ENCODE results near the gene PRSS21.

The PRSS21 gene

GRCh38 chr16:2833776-2834175 is 16.7 kb downstream of the PRSS21 start:
- Histone ChIP-seq H3K36me3 (ENCODE audit: control insufficient read depth, low read length) (no peaks in the 10 kb centered on the region), H3K9me2 (replicated peaks; ENCODE audit: control insufficient read depth, low read length) (no peaks in the 10 kb centered on the region), H3K4me3 (ENCODE audit: low read length) (no peak overlapping the region), H3K27me3 (ENCODE audit: control insufficient read depth, low read length) (no peaks in the 10 kb centered on the region), H3F3A (ENCODE audit: control insufficient read depth, insufficient read depth) (no peaks in the 10 kb centered on the region), H3K4me1 (ENCODE audit: control insufficient read depth, low read length) (no peaks in the 10 kb centered on the region), H4K20me1 (ENCODE audit: control insufficient read depth, insufficient read depth, low read depth, low read length) (no peaks in the 10 kb centered on the region), H3K4me2 (ENCODE audit: low read length) (no peak overlapping the region), H3K79me2 (ENCODE audit: control insufficient read depth, low read length) (no peaks in the 10 kb centered on the region), H3K27ac (ENCODE audit: low read depth, low read length) (no peak overlapping the region), H3K9me3 (ENCODE audit: control insufficient read depth, insufficient read depth, low read length) (no peaks in the 10 kb centered on the region)
- TF ChIP-seq, protein P1, sequence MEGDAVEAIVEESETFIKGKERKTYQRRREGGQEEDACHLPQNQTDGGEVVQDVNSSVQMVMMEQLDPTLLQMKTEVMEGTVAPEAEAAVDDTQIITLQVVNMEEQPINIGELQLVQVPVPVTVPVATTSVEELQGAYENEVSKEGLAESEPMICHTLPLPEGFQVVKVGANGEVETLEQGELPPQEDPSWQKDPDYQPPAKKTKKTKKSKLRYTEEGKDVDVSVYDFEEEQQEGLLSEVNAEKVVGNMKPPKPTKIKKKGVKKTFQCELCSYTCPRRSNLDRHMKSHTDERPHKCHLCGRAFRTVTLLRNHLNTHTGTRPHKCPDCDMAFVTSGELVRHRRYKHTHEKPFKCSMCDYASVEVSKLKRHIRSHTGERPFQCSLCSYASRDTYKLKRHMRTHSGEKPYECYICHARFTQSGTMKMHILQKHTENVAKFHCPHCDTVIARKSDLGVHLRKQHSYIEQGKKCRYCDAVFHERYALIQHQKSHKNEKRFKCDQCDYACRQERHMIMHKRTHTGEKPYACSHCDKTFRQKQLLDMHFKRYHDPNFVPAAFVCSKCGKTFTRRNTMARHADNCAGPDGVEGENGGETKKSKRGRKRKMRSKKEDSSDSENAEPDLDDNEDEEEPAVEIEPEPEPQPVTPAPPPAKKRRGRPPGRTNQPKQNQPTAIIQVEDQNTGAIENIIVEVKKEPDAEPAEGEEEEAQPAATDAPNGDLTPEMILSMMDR (IDR thresholded peaks at IDR 0.05; ENCODE audit: low read depth, low read length, poor library complexity, severe bottlenecking): no peak
- TF ChIP-seq EZH2phosphoT487 (IDR thresholded peaks at IDR 0.05; ENCODE audit: borderline replicate concordance, low read length): no peak

DNA sequence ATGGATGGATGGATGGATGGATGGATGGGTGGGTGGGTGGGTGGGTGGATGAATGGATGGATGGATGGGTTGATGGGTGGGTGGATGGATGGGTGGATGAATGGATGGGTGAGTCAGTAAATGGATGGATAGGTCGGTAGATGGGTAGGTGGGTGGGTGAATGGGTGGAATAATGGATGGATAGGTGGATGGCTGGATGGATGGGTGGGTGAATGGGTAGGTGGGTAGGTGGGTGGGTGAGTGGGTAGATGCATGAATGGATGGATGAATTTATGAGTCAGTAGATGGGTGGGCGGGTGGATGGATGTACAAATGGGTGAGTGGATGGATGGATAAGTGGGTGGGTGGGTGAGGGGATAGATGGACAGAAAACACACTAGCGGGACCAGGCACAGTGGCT is 17.9 kb downstream of the PRSS21 start:
- H3K4me3 ChIP-seq (ENCODE audit: low read length): no peak overlapping the region
- no peaks in the 10 kb centered on the region for H3K36me3 ChIP-seq (ENCODE audit: control insufficient read depth, low read length)
- TF ChIP-seq, protein P1 (IDR thresholded peaks at IDR 0.05; ENCODE audit: low read depth, low read length, poor library complexity, severe bottlenecking): no peak
- TF ChIP-seq EZH2phosphoT487 (IDR thresholded peaks at IDR 0.05; ENCODE audit: borderline replicate concordance, low read length): no peak
- no peaks in the 10 kb centered on the region for H3K9me2 ChIP-seq (replicated peaks; ENCODE audit: control insufficient read depth, low read length)
- H3K79me2 ChIP-seq (ENCODE audit: control insufficient read depth, low read length): no peaks in the 10 kb centered on the region
- no peaks in the 10 kb centered on the region for H3K4me1 ChIP-seq (ENCODE audit: control insufficient read depth, low read length)
- H3K27ac ChIP-seq (ENCODE audit: low read depth, low read length): no peak overlapping the region
- H3K4me2 ChIP-seq (ENCODE audit: low read length): no peak overlapping the region
- H3K27me3 ChIP-seq (ENCODE audit: control insufficient read depth, low read length): no peaks in the 10 kb centered on the region
- no peaks in the 10 kb centered on the region for H4K20me1 ChIP-seq (ENCODE audit: control insufficient read depth, insufficient read depth, low read depth, low read length)
- no peaks in the 10 kb centered on the region for H3K9me3 ChIP-seq (ENCODE audit: control insufficient read depth, insufficient read depth, low read length)
- no peaks in the 10 kb centered on the region for H3F3A ChIP-seq (ENCODE audit: control insufficient read depth, insufficient read depth)

- H3K9me3 ChIP-seq (ENCODE audit: control insufficient read depth, insufficient read depth, low read length): no peaks in the 10 kb centered on the region
- H3K27me3 ChIP-seq (ENCODE audit: control insufficient read depth, low read length): no peaks in the 10 kb centered on the region
- H3K4me3 ChIP-seq (ENCODE audit: low read length): no peak overlapping the region
- H4K20me1 ChIP-seq (ENCODE audit: control insufficient read depth, insufficient read depth, low read depth, low read length): no peaks in the 10 kb centered on the region
- no peaks in the 10 kb centered on the region for H3K9me2 ChIP-seq (replicated peaks; ENCODE audit: control insufficient read depth, low read length)
- H3K4me1 ChIP-seq (ENCODE audit: control insufficient read depth, low read length): no peaks in the 10 kb centered on the region
- no peak overlapping the region for H3K4me2 ChIP-seq (ENCODE audit: low read length)
- H3K79me2 ChIP-seq (ENCODE audit: control insufficient read depth, low read length): no peaks in the 10 kb centered on the region
- H3F3A ChIP-seq (ENCODE audit: control insufficient read depth, insufficient read depth): no peaks in the 10 kb centered on the region
- TF ChIP-seq, protein P1 (IDR thresholded peaks at IDR 0.05; ENCODE audit: low read depth, low read length, poor library complexity, severe bottlenecking): no peak
- no peak for TF ChIP-seq EZH2phosphoT487 (IDR thresholded peaks at IDR 0.05; ENCODE audit: borderline replicate concordance, low read length)
- no peaks in the 10 kb centered on the region for H3K36me3 ChIP-seq (ENCODE audit: control insufficient read depth, low read length)
- no peak overlapping the region for H3K27ac ChIP-seq (ENCODE audit: low read depth, low read length)
Measured at GRCh38 chr16:2835638-2836493, 18.8 kb downstream of the PRSS21 start.

All from DOHH2 (cell line).